K562 (cell line): ENCODE measurements around the gene ZDHHC19. TPM values are rescaled to one million over a fixed set of nuclear protein-coding genes. Genes with fewer than 3 reads are reported as not detected.
A peak's percentile ranks its signal among the peaks of the same experiment; 100 is the strongest.

Source experiments
- CC2D1A ChIP-seq: fragments of 450-650 bp; IDR thresholded peaks from 2 replicates; pipeline ENCODE4 v1.6.1; 2017; ENCODE audit warnings: mild to moderate bottlenecking
- CCNT2 ChIP-seq: IDR thresholded peaks from 2 replicates; pipeline ENCODE4 v1.6.1; 2011; ENCODE audit warnings: borderline replicate concordance, low read depth, mild to moderate bottlenecking, moderate library complexity, mixed read lengths, low read length; ENCODE audit not compliant: insufficient read length; ENCODE audit errors: extremely low read depth
- COPS2 ChIP-seq: fragments of 450-650 bp; conservative IDR thresholded peaks from 2 replicates; pipeline ENCODE4 v1.6.1; 2016; ENCODE audit warnings: mild to moderate bottlenecking, moderate library complexity
- CREB3 ChIP-seq: fragments of 450-650 bp; conservative IDR thresholded peaks from 2 replicates; pipeline ENCODE4 v1.6.1; 2016; ENCODE audit warnings: missing genetic modification characterization, low read depth, mild to moderate bottlenecking, missing compliant biosample characterization, moderate library complexity
- DDX20 ChIP-seq: fragments of 450-650 bp; IDR thresholded peaks from 2 replicates; pipeline ENCODE4 v1.6.1; 2016; ENCODE audit warnings: missing genetic modification characterization, low read depth, mild to moderate bottlenecking, missing compliant biosample characterization, moderate library complexity
- ESRRA ChIP-seq: fragments of 450-650 bp; IDR thresholded peaks from 2 replicates; pipeline ENCODE4 v1.6.1; 2014; ENCODE audit warnings: low read depth, mild to moderate bottlenecking, moderate library complexity, borderline replicate concordance
- HOXB6 ChIP-seq: fragments of 250-450 bp; sonication (Bioruptor Pico); IDR thresholded peaks from 2 replicates; pipeline ENCODE4 v1.5.1; 2022; ENCODE audit warnings: mild to moderate bottlenecking, borderline replicate concordance
- JUNB ChIP-seq: fragments of 450-650 bp; formaldehyde crosslinking; conservative IDR thresholded peaks from 2 replicates; pipeline ENCODE4 v1.4.0; 2020; ENCODE audit warnings: mild to moderate bottlenecking
- NCOA2 ChIP-seq, 2 experiments: fragments of 450-650 bp; IDR thresholded peaks; 2 replicates each; pipeline ENCODE4 v1.6.1; 2018; ENCODE audit warnings: mild to moderate bottlenecking in 2 of 2, moderate library complexity in 1 of 2; ENCODE audit not compliant: partially characterized antibody in 2 of 2
- NCOR1 ChIP-seq: fragments of 450-650 bp; IDR thresholded peaks from 2 replicates; pipeline ENCODE4 v1.6.1; 2016; ENCODE audit warnings: mild to moderate bottlenecking, moderate library complexity
- PRDM10 ChIP-seq: fragments of 450-650 bp; IDR thresholded peaks from 2 replicates; pipeline ENCODE4 v1.6.1; 2018; ENCODE audit not compliant: partially characterized antibody
- SREBF1 ChIP-seq: fragments of 150-350 bp; IDR thresholded peaks from 2 replicates; pipeline ENCODE4 v1.6.1; 2014; ENCODE audit warnings: antibody characterized with exemption, low read depth, low read length, borderline replicate concordance
- SREBF2 ChIP-seq: sonication (generic); formaldehyde crosslinking; IDR thresholded peaks from 2 replicates; pipeline ENCODE4 v1.4.0; 2020; ENCODE audit warnings: mild to moderate bottlenecking, missing genetic modification reagents
- TEAD1 ChIP-seq, 2 experiments: fragments of 450-650 bp in 1 of 2; sonication (generic) in 1 of 2; formaldehyde crosslinking; IDR thresholded peaks; 2 replicates each; pipeline versions ENCODE4 v1.4.0 to v1.8.0; 2020 to 2022; ENCODE audit warnings: mild to moderate bottlenecking in 2 of 2, missing genetic modification reagents in 1 of 2
- ZNF217 ChIP-seq: sonication (generic); formaldehyde crosslinking; IDR thresholded peaks from 2 replicates; pipeline ENCODE4 v1.8.0; 2022; ENCODE audit warnings: mild to moderate bottlenecking, missing genetic modification reagents
- ZNF561 ChIP-seq: fragments of 450-650 bp; formaldehyde crosslinking; conservative IDR thresholded peaks from 2 replicates; pipeline ENCODE4 v1.4.0; 2020; ENCODE audit warnings: mild to moderate bottlenecking, moderate library complexity
- ZNF695 ChIP-seq: fragments of 450-650 bp; formaldehyde crosslinking; IDR thresholded peaks from 2 replicates; pipeline ENCODE4 v1.4.0; 2020; ENCODE audit warnings: mild to moderate bottlenecking, moderate library complexity
- polyA plus RNA-seq, 8 experiments: library from polyadenylated mRNA; depleted of rRNA in 4 of 8; stranded (reverse) in 5 of 8; unstranded in 3 of 8; fragments of >200 nt; fragmentation: Nextera tagmentation in 2 of 8; fragmentation: Illumina TruSeq in 1 of 8; extraction: Ambion mirVana in 2 of 8; extraction: Trizol in 1 of 8; gene quantifications; 2 replicates each; pipeline versions ENCODE4 v1.2.1 to v1.2.3, GENCODE V29; 2011 to 2014; ENCODE audit warnings: inconsistent platforms in 1 of 8, missing spikeins in 1 of 8
- total RNA-seq, 7 experiments: library from RNA; depleted of rRNA in 6 of 7; stranded (reverse); fragments of >200 nt in 6 of 7; fragmentation: Illumina TruSeq in 2 of 7; extraction: Trizol in 2 of 7; gene quantifications; 2 replicates each; pipeline versions ENCODE4 v1.2.1 to v1.2.3, GENCODE V29; 2011 to 2021; ENCODE audit warnings: low replicate concordance in 1 of 7
- TF ChIP-seq, protein P1 (sequence below): fragments of 450-650 bp; formaldehyde crosslinking; IDR thresholded peaks from 2 replicates; pipeline ENCODE4 v1.4.0; 2020; ENCODE audit warnings: mild to moderate bottlenecking, moderate library complexity
- TF ChIP-seq, protein P2 (sequence below): IDR thresholded peaks from 2 replicates; pipeline ENCODE4 v1.6.1; 2011; ENCODE audit warnings: borderline replicate concordance, low read depth, mild to moderate bottlenecking, moderate library complexity, low read length; ENCODE audit not compliant: insufficient read depth, poor library complexity, severe bottlenecking

Gene ZDHHC19
- total and polyA plus RNA-seq, 9 of the 15 experiments (the other 6 are each of a cell fraction or from before 2014, with no cell fraction given), result 0.40 to 5.5 (median 1.1) TPM

DNA sequence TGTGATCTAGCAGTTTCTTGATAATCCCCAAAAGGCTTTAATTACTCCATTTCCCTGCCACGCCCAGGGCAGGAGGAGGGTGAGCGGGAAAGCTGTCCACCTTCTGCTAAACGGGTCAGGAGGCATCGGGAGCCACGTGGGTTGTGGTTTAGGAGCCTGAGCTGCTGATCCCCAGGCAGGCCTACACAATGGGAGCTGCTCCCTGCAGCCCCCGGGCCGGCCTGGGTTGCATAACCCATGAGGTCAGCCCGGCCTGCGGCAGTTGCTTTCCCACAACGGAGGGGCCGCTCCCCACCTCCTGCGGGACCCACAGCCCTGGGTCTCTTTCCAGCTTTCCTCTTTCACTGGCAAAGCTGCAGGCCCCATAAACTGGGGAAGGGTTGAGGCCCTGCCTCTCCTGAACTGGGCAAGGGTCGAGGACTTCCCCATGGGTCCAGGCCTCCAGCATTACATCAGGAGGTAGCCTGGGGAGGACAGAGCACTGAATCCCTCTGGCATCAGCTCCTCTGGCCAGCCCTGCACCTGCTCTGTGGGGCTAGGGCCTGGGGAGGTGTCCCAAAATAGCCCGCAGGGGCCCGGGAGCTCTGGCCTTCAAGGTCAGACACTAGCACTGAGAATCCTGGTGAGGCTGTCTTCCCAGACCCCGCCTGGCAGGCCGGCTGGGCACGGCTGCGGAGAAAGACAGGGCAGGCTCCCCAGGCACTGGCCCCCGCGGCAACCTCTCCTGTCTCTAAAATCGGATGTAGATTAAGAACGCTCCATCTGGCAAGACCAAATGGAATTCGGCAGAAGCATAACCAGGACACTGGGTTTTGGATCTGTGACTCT lies 47.3 kb downstream of the ZDHHC19 start (continued):
- TF ChIP-seq TEAD1 (CRISPR knock-in tag; IDR thresholded peaks at IDR 0.05) (no peak; a peak in 1 of 4 replicates), ESRRA (no peak), PRDM10 (no peak), ZNF561 (CRISPR knock-in tag) (no peak), NCOA2 (IDR thresholded peaks at IDR 0.05; ENCODE audit: partially characterized antibody in 2 of 2) (no peak), DDX20 (tag) (no peak), ZNF217 (CRISPR knock-in tag) (no peak), HOXB6 (CRISPR knock-in tag) (no peak), CREB3 (tag) (no peak), CCNT2 (no peak), JUNB (CRISPR knock-in tag) (no peak), ZNF695 (no peak), NCOR1 (no peak), CC2D1A (no peak), COPS2 (no peak), SREBF1 (no peak), SREBF2 (CRISPR knock-in tag) (no peak)
- TF ChIP-seq, protein P1, sequence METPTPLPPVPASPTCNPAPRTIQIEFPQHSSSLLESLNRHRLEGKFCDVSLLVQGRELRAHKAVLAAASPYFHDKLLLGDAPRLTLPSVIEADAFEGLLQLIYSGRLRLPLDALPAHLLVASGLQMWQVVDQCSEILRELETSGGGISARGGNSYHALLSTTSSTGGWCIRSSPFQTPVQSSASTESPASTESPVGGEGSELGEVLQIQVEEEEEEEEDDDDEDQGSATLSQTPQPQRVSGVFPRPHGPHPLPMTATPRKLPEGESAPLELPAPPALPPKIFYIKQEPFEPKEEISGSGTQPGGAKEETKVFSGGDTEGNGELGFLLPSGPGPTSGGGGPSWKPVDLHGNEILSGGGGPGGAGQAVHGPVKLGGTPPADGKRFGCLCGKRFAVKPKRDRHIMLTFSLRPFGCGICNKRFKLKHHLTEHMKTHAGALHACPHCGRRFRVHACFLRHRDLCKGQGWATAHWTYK, result 0 out of 2 replicates have a peak, but pooled peaks have one; percentile 63
- TF ChIP-seq, protein P2, sequence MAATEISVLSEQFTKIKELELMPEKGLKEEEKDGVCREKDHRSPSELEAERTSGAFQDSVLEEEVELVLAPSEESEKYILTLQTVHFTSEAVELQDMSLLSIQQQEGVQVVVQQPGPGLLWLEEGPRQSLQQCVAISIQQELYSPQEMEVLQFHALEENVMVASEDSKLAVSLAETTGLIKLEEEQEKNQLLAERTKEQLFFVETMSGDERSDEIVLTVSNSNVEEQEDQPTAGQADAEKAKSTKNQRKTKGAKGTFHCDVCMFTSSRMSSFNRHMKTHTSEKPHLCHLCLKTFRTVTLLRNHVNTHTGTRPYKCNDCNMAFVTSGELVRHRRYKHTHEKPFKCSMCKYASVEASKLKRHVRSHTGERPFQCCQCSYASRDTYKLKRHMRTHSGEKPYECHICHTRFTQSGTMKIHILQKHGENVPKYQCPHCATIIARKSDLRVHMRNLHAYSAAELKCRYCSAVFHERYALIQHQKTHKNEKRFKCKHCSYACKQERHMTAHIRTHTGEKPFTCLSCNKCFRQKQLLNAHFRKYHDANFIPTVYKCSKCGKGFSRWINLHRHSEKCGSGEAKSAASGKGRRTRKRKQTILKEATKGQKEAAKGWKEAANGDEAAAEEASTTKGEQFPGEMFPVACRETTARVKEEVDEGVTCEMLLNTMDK, result no peak
